Keratinocyte (primary cell): ENCODE results near the gene LRFN3. TPM values are rescaled to one million over a fixed set of nuclear protein-coding genes. Genes with fewer than 3 reads are reported as not detected.

Experiments used
- DNase-seq: peaks from one replicate; pipeline ENCODE4 v3.0.0-alpha.2; 2011; ENCODE audit warnings: low read depth, missing footprints, low spot score
- FAIRE-seq: peaks from 2 replicates; lab custom pipeline; 2011; peaks lifted over from hg19 to GRCh38; lab: Jason Lieb, UNC
- H2AFZ ChIP-seq: 2 replicates; pipeline ENCODE4 v1.6.0; 2012; ENCODE audit warnings: low read length, control low read depth, inconsistent platforms; ENCODE audit not compliant: control insufficient read depth
- H3K27ac ChIP-seq: 2 replicates; pipeline ENCODE4 v1.5.1; 2011; ENCODE audit warnings: low read length; ENCODE audit not compliant: control insufficient read depth, insufficient read depth
- H3K27me3 ChIP-seq: 3 replicates; pipeline ENCODE4 v1.6.0; 2011; ENCODE audit warnings: low read length; ENCODE audit not compliant: control insufficient read depth, insufficient read depth; ENCODE audit errors: extremely low read depth
- H3K36me3 ChIP-seq, 2 experiments: 2 replicates in 1 of 2; 3 replicates in 1 of 2; pipeline ENCODE4 v1.5.1; 2011; ENCODE audit warnings: low read length in 2 of 2, mild to moderate bottlenecking in 1 of 2; ENCODE audit not compliant: control insufficient read depth in 2 of 2, insufficient read depth in 2 of 2; ENCODE audit errors: extremely low read depth in 1 of 2
- H3K4me1 ChIP-seq: 3 replicates; pipeline ENCODE4 v1.5.1; 2011; ENCODE audit warnings: low read length; ENCODE audit not compliant: control insufficient read depth, insufficient read depth; ENCODE audit errors: extremely low read depth
- H3K4me2 ChIP-seq: 3 replicates; pipeline ENCODE4 v1.6.0; 2011; ENCODE audit warnings: low read depth, low read length; ENCODE audit not compliant: control insufficient read depth, insufficient read depth; ENCODE audit errors: extremely low read depth
- H3K4me3 ChIP-seq, 3 experiments: fragments of 200-600 bp in 1 of 3; sonication (generic) in 1 of 3; 2 replicates in 2 of 3; 3 replicates in 1 of 3; pipeline ENCODE4 v1.5.1; 2011 to 2016; ENCODE audit warnings: low read length in 3 of 3, mild to moderate bottlenecking in 3 of 3, control low read depth in 2 of 3, inconsistent platforms in 1 of 3, low read depth in 1 of 3, mixed read lengths in 1 of 3, mixed run types in 1 of 3, moderate library complexity in 1 of 3; ENCODE audit not compliant: control insufficient read depth in 2 of 3, insufficient read depth in 2 of 3; ENCODE audit errors: extremely low read depth in 1 of 3
- H3K79me2 ChIP-seq: 2 replicates; pipeline ENCODE4 v1.6.0; 2012; ENCODE audit warnings: low read length; ENCODE audit not compliant: control insufficient read depth, insufficient read depth
- H3K9ac ChIP-seq: 3 replicates; pipeline ENCODE4 v1.6.0; 2011; ENCODE audit warnings: low read length; ENCODE audit not compliant: control insufficient read depth, insufficient read depth; ENCODE audit errors: extremely low read depth
- H3K9me1 ChIP-seq: 3 replicates; pipeline ENCODE4 v1.6.0; 2011; ENCODE audit warnings: low read length; ENCODE audit not compliant: control insufficient read depth, insufficient read depth; ENCODE audit errors: extremely low read depth
- H3K9me3 ChIP-seq: 2 replicates; pipeline ENCODE4 v1.5.1; 2012; ENCODE audit warnings: low read depth, low read length; ENCODE audit not compliant: control insufficient read depth
- H4K20me1 ChIP-seq: 3 replicates; pipeline ENCODE4 v1.6.0; 2011; ENCODE audit warnings: low read length; ENCODE audit not compliant: control insufficient read depth, insufficient read depth; ENCODE audit errors: extremely low read depth
- EZH2 ChIP-seq: IDR thresholded peaks from one replicate; pipeline ENCODE4 v1.6.1; 2012; ENCODE audit warnings: inconsistent platforms, mild to moderate bottlenecking, low read length, moderate library complexity
- dilution Hi-C: fragments of 300-500 bp; cut with MboI; formaldehyde crosslinking; loops from one replicate; pipeline ENCODE4 v1.7.0; 2020; ENCODE audit warnings: low sequenced_read_pairs; ENCODE audit not compliant: extremely low pct_ligation_motif_present
- polyA plus RNA-seq, 5 experiments: library from polyadenylated mRNA; depleted of rRNA in 3 of 5; stranded (reverse) in 3 of 5; stranded (forward) in 1 of 5; unstranded in 1 of 5; fragments of >200 nt; gene quantifications; 1 replicate in 1 of 5; 2 replicates in 3 of 5; 3 replicates in 1 of 5; pipeline versions ENCODE4 v1.2.1 to v1.2.3, GENCODE V29; 2011 to 2012; ENCODE audit warnings: missing spikeins in 2 of 5, low read depth in 1 of 5, low replicate concordance in 1 of 5
- TF ChIP-seq, protein P1 (sequence below), 3 experiments: IDR thresholded peaks in 1 of 3; conservative IDR thresholded peaks in 1 of 3; optimal IDR thresholded peaks in 1 of 3; 2 replicates in 2 of 3; 3 replicates in 1 of 3; pipeline versions ENCODE3 to v1.5.1; 2011; ENCODE audit warnings: low read length in 3 of 3, mild to moderate bottlenecking in 3 of 3, moderate library complexity in 2 of 3, control low read depth in 1 of 3, inconsistent platforms in 1 of 3; ENCODE audit not compliant: insufficient read depth in 2 of 3; ENCODE audit errors: extremely low read depth in 1 of 3

LRFN3 gene
- polyA plus RNA-seq, 1 donor (not counting 4 experiments of a cell fraction or from before 2014, with no cell fraction given) = 0.73 TPM

GRCh38 chr19:35921012-35921411 is 15.2 kb upstream of the LRFN3 start:
- no peaks in the 10 kb centered on the region for H3K4me1 ChIP-seq
- H3K27ac ChIP-seq = no peak overlapping the region
- no peaks in the 10 kb centered on the region for H3K27me3 ChIP-seq
- dilution Hi-C loops = no loop called here
- no peaks in the 10 kb centered on the region for H3K9me1 ChIP-seq
- H3K4me3 ChIP-seq = no peak overlapping the region
- no peak for DNase-seq
- H3K79me2 ChIP-seq = no peaks in the 10 kb centered on the region
- FAIRE-seq = no peak
- TF ChIP-seq EZH2 = no peak
- TF ChIP-seq, protein P1, sequence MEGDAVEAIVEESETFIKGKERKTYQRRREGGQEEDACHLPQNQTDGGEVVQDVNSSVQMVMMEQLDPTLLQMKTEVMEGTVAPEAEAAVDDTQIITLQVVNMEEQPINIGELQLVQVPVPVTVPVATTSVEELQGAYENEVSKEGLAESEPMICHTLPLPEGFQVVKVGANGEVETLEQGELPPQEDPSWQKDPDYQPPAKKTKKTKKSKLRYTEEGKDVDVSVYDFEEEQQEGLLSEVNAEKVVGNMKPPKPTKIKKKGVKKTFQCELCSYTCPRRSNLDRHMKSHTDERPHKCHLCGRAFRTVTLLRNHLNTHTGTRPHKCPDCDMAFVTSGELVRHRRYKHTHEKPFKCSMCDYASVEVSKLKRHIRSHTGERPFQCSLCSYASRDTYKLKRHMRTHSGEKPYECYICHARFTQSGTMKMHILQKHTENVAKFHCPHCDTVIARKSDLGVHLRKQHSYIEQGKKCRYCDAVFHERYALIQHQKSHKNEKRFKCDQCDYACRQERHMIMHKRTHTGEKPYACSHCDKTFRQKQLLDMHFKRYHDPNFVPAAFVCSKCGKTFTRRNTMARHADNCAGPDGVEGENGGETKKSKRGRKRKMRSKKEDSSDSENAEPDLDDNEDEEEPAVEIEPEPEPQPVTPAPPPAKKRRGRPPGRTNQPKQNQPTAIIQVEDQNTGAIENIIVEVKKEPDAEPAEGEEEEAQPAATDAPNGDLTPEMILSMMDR (optimal IDR thresholded peaks at IDR 0.05 in 1 of 3, IDR thresholded peaks at IDR 0.05 in 1 of 3, conservative IDR thresholded peaks at IDR 0.05 in 1 of 3; ENCODE audit: extremely low read depth in 1 of 3, insufficient read depth in 2 of 3, low read length in 3 of 3) = no peak
- H2AFZ ChIP-seq = no peak overlapping the region
- no peaks in the 10 kb centered on the region for H4K20me1 ChIP-seq
- no peak overlapping the region for H3K9ac ChIP-seq
- no peaks in the 10 kb centered on the region for H3K9me3 ChIP-seq
- no peak overlapping the region for H3K4me2 ChIP-seq
- H3K36me3 ChIP-seq = no peaks in the 10 kb centered on the region

GRCh38 chr19:35925501-35925900 is 10.7 kb upstream of the LRFN3 start:
- H3K36me3 ChIP-seq = no peaks in the 10 kb centered on the region
- H3K9me1 ChIP-seq = no peaks in the 10 kb centered on the region
- no peaks in the 10 kb centered on the region for H3K27me3 ChIP-seq
- no peaks in the 10 kb centered on the region for H4K20me1 ChIP-seq
- H3K4me3 ChIP-seq = no peak overlapping the region
- TF ChIP-seq, protein P1 (optimal IDR thresholded peaks at IDR 0.05 in 1 of 3, IDR thresholded peaks at IDR 0.05 in 1 of 3, conservative IDR thresholded peaks at IDR 0.05 in 1 of 3; ENCODE audit: extremely low read depth in 1 of 3, insufficient read depth in 2 of 3, low read length in 3 of 3) = no peak
- TF ChIP-seq EZH2 = no peak
- H3K9ac ChIP-seq = no peak overlapping the region
- H2AFZ ChIP-seq = no peak overlapping the region
- dilution Hi-C loops = no loop called here
- DNase-seq (no peak), FAIRE-seq (no peak)
- no peaks in the 10 kb centered on the region for H3K4me1 ChIP-seq
- no peaks in the 10 kb centered on the region for H3K79me2 ChIP-seq
- no peak overlapping the region for H3K27ac ChIP-seq
- H3K9me3 ChIP-seq = no peaks in the 10 kb centered on the region
- H3K4me2 ChIP-seq = no peak overlapping the region
